HS-27A (cell line): ENCODE data around the gene SEPTIN2.
"Not testable (repeated sequence)": the region's sequence is repeated elsewhere in the genome, so short reads cannot be mapped to it uniquely, and the experiment has no call there.

Source experiments
- DNase-seq: peaks from one replicate; pipeline ENCODE4 v3.0.0-alpha.2; 2012; ENCODE audit warnings: low read depth, missing footprints

Gene SEPTIN2

GRCh38 chr2:241315879-241316631 lies at the start of gene SEPTIN2:
Gene SEPTIN2, plus strand, starts transcription at chr2:241315925. Its CDS starts 8,308 bp downstream, at chr2:241324233.
- peak; percentile 3 for DNase-seq

DNA sequence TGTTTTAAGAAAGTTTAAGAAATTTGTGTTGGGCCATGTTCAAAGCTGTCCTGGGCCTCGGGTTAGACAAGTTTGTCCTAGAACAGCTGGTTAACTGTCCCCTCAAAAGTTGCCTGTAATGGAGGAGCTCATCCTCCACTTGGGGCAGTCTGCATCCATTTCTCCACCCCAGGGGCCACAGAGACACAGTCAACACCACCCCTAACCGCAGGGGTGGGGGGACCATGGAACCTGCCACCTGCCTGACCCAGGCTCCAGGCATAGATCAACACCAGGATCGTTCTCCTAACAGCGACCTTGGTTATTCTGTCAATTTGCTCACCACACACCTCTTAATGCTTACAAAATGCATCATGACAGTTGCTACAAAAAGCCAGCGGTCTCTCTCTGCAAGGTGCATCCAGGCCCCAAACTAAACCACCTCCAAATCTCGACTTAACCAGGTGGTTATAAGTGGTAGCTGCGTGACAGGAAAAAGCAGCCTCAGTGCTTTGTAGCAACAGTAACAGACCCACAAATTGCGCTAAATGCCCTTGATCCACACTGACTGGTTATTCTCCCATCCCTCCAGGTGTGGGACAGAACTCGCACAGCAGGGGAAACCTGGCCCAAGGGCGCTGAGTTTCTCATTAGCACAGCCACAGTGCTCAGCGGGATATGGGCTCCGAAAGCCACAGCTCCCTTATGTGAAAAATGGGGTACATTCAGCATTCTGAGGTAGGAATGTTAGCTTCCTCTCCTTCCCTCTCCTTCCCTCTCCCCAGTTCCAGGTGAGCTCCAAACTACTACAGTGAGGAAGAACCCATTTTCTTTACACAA lies 48.3 kb upstream of the SEPTIN2 start:
- DNase-seq = no peak

- DNase-seq = no peak
Measured at GRCh38 chr2:241268306-241268705, 47.4 kb upstream of the SEPTIN2 start.

DNA sequence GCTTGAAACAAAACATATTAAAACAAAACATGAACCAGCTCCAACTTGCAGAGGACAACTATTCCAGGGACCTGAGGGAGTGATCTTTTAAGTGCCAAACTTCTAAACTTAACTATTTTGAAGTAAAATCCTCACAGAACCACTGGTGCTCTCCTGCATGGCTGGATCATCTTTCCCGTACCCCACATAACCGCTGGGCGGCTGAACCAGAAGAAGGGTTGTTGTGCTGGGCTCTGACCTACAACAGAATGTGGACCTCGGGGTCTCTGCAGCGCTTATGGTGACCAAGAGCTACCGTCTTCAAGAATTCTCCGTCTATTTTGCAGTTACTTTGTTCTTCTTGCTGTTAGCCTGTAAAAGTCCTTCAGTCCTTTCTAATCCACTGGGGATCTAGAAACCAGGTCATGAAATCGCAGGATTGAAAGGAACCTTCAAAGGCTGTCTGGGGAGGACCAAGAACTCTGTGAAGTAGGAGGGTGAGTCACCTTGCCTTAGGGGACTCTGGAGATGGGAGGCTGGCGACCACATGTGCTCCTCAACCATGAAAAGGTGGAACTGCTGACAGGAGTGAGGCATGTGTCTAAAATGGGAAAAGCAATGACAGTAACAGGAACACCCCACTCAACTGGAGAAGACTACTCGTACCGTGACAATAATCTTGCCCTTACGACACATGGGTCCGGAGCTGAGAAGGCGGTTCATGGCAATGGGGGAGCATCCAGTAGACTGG lies 46.8 kb upstream of the SEPTIN2 start:
- no peak for DNase-seq

- no peak for DNase-seq
Measured at GRCh38 chr2:241269707-241270520, 45.8 kb upstream of the SEPTIN2 start.

- DNase-seq = no peak
Measured at GRCh38 chr2:241270531-241270930, 45.2 kb upstream of the SEPTIN2 start.

DNA sequence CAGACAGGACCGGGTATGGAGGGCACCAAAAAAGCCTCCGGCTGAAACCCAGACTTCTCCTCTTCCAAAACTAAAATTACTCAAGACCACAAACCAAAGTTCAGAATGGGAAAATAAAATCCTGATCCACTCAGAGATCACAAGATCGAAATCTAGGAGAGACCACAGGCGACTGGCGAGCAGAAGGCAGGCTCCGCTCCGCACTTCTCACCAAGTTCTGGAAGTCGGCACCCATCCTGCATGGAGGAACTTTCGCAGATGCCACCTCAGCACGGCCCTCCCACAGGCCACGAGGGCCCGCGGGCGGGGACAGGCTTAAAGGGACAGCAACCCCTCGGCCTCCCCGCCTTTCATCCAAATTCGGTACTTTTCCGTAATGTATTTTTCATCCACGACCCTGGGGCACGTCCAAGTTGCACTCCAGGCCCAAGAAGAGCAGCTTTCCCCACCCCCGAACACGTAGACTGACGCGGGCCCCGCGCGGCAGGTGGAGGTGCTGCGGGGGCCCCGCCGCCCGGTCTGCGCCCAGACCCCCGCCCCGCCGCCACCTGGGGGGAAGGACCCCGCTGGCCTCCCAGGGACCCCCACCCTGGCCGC lies 43.9 kb upstream of the SEPTIN2 start:
- no peak for DNase-seq

- DNase-seq = no peak
Measured at GRCh38 chr2:241272303-241273209, 43.2 kb upstream of the SEPTIN2 start.

DNA sequence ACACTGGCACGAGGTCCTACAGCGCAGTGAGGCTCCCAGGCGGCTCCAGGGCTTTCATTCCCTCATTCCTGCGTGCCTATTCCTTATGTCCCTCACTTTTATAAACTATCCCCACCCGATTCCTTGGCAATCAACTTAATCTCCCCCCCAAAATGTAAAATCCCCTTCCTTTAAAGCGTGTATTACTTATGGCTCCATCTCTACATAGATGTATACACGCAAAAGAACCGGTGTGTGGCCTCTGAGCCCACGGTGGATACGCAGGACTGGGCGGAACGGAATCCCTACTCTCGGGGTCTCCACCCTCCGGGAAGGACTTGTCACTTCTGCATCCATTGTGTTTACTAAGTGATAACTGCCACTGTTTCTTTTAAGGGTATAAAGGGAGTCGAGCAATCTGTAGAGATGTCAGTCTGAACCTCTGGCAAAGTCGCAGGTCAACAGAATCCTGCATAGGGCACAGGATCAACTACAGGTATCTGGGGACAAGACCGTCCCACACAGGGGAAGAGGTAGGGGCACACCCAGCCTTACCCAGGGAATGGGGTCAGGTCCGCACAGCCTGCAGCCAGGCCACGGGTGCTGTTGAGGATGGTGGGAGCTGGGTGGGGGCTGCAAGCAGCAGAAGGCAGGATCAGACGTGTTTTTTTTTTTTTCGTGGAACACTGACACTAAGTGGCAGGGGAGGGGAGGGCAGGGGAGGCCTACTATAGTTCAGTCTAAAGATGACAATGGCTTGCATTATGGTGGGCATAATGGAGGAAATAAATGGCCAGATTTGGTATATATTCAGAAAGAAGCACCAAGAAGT lies 42.3 kb upstream of the SEPTIN2 start:
- no peak for DNase-seq

GRCh38 chr2:241274127-241274526 lies 41.6 kb upstream of the SEPTIN2 start:
- DNase-seq = no peak

DNA sequence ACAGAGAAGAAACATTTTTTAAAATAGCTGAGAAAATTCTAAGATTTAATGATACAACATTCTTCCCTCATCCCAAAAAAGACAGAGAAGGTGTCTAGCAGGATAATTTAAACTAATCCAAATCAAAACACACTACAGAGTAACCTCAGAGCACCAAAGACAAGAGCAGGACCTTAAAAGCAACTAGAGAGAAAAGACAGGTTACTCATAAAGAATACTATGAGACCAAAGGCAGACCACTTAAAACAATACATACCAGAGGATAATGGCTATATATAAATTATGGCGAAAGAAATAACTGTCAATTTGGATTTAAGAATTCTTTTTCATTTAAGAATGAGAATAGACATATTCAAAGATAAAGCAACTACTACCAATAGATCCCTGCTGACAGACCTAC lies 40.2 kb upstream of the SEPTIN2 start:
- DNase-seq = no peak

GRCh38 chr2:241275910-241276309 lies 39.8 kb upstream of the SEPTIN2 start:
- DNase-seq = no peak

DNA sequence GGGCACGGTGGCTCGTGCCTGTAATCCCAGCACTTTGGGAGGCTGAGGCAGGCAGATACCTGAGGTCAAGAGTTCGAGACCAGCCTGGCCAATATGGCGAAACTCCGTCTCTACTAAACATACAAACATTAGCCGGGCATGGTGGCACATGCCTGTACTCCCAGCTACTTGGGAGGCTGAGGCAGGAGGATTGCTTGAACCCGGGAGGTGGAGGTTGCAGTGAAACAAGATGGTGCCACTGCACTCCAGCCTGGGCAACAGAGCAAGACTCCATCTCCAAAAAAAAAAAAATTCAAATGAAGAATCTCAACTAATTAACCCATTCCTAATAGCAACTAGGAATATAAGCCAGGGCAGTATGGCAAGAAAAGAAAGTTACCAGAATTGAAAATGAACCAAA lies 37.4 kb upstream of the SEPTIN2 start:
- not testable (repeated sequence) for DNase-seq

DNA sequence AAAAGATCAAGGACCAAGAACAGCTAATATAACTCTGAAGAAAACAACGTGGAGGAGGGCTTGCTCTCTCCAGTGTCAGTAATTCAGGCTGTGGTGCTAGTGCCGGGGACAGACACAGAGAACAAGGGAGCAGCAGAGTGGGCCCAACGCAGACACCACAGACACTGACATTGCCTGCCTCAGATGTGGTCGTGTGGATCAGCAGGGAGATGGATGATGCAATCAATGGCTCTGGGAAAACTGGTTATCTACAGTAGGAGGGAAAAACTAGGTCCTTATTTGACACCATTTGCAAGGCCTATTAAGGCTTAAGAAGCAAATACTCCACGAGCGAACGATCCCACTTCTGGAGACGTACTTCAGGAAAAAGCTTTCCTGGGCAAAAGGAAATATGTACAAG lies 36.3 kb upstream of the SEPTIN2 start:
- DNase-seq = no peak

GRCh38 chr2:241279828-241280227 lies 35.9 kb upstream of the SEPTIN2 start:
- no peak for DNase-seq

GRCh38 chr2:241280291-241280690 lies 35.4 kb upstream of the SEPTIN2 start:
- no peak for DNase-seq

GRCh38 chr2:241282555-241282954 lies 33.2 kb upstream of the SEPTIN2 start:
- no peak for DNase-seq

GRCh38 chr2:241285596-241285995 lies 30.1 kb upstream of the SEPTIN2 start:
- no peak for DNase-seq

- no peak for DNase-seq
Measured at GRCh38 chr2:241286348-241287090, 29.2 kb upstream of the SEPTIN2 start.
